Body of pancreas (tissue), 4 donors: Measurements from ENCODE around the gene GNAT1.

ENCODE experiments used
- CTCF ChIP-seq, 7 experiments: fragments of 450-650 bp in 4 of 7; fragments of 200-600 bp in 3 of 7; sonication (generic) in 3 of 7; IDR thresholded peaks; one replicate each; pipeline ENCODE4 v1.5.1; 2016 to 2019; ENCODE audit warnings: antibody characterized with exemption in 7 of 7
- POLR2A ChIP-seq, 3 donors: fragments of 450-650 bp; IDR thresholded peaks; one replicate each; pipeline ENCODE4 v1.6.1; 2016; ENCODE audit warnings: antibody characterized with exemption in 3 of 3, mild to moderate bottlenecking in 2 of 3

DNA sequence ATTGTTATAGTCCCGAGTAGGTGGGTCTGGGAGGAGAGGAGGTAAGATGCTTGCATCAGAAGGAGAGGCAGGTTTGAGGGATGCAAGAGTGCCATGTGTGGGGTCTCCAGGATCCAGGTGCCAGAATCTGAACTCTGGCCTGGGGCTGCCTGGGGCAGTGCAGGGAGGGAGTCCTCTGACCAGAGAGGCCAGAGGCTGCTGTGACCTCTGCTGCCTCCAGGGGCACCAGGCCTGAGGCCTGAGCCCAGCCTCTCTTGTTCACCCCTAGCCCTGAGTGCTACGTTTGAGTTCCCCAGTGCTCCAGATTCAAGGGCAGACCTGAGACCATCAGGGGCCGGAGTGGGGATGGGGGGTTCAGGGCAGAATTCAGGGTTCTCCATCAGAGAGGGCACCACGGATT is 21.1 kb downstream of the GNAT1 start:
- TF ChIP-seq CTCF (IDR thresholded peaks at IDR 0.05) (no peak), POLR2A (IDR thresholded peaks at IDR 0.05) (no peak)
